H54 (cell line): Measurements from ENCODE around the gene AKT3.
"Not testable (repeated sequence)": the region's sequence is repeated elsewhere in the genome, so short reads cannot be mapped to it uniquely, and the experiment has no call there.

Experiments used
- DNase-seq: peaks from one replicate; pipeline ENCODE4 v3.0.0; 2011; ENCODE audit warnings: low spot score, mixed read lengths; ENCODE audit not compliant: insufficient read length
- FAIRE-seq: peaks from 3 replicates; lab custom pipeline; 2011; peaks lifted over from hg19 to GRCh38; lab: Jason Lieb, UNC
- POLR2A ChIP-seq: IDR thresholded peaks from 2 replicates; pipeline ENCODE4 v1.6.1; 2011; ENCODE audit warnings: low read depth, mild to moderate bottlenecking, low read length

Gene AKT3

GRCh38 chr1:243821177-243821680 lies 28.8 kb downstream of the AKT3 start:
- TF ChIP-seq POLR2A, result no peak
- no peak for FAIRE-seq
- no peak for DNase-seq

- TF ChIP-seq POLR2A, result no peak
- FAIRE-seq (no peak), DNase-seq (no peak)
Observed at GRCh38 chr1:243819438-243819839, 30.6 kb downstream of the AKT3 start.

- no peak for TF ChIP-seq POLR2A
- DNase-seq, result no peak
- FAIRE-seq, result no peak
Observed at GRCh38 chr1:243818978-243819377, 31.1 kb downstream of the AKT3 start.

- no peak for TF ChIP-seq POLR2A
- no peak for FAIRE-seq
- no peak for DNase-seq
Observed at GRCh38 chr1:243814718-243815117, 35.3 kb downstream of the AKT3 start.

GRCh38 chr1:243807346-243807745 lies 42.7 kb downstream of the AKT3 start:
- not testable (repeated sequence) for DNase-seq, FAIRE-seq

- no peak for FAIRE-seq
- no peak for TF ChIP-seq POLR2A
- no peak for DNase-seq
Observed at GRCh38 chr1:243806310-243806709, 43.7 kb downstream of the AKT3 start.

GRCh38 chr1:243802736-243803135 lies 47.3 kb downstream of the AKT3 start:
- DNase-seq (no peak), FAIRE-seq (no peak)
- no peak for TF ChIP-seq POLR2A

GRCh38 chr1:243801378-243801777 lies 48.7 kb downstream of the AKT3 start:
- FAIRE-seq, result no peak
- no peak for DNase-seq
- no peak for TF ChIP-seq POLR2A

GRCh38 chr1:243799908-243800307 lies 50.1 kb downstream of the AKT3 start:
- no peak for DNase-seq
- FAIRE-seq, result no peak
- no peak for TF ChIP-seq POLR2A

- FAIRE-seq (peak; percentile 97), DNase-seq (peak; percentile 49)
- no peak for TF ChIP-seq POLR2A
Observed at GRCh38 chr1:243798726-243799125, 51.3 kb downstream of the AKT3 start.

GRCh38 chr1:243796016-243796415 lies 54.0 kb downstream of the AKT3 start:
- DNase-seq, result no peak
- FAIRE-seq, result no peak
- no peak for TF ChIP-seq POLR2A

- FAIRE-seq (no peak), DNase-seq (no peak)
- TF ChIP-seq POLR2A, result no peak
Observed at GRCh38 chr1:243793298-243793697, 56.7 kb downstream of the AKT3 start.

GRCh38 chr1:243792891-243793290 lies 57.2 kb downstream of the AKT3 start:
- FAIRE-seq (no peak), DNase-seq (no peak)
- TF ChIP-seq POLR2A, result no peak

GRCh38 chr1:243792401-243792800 lies 57.6 kb downstream of the AKT3 start:
- no peak for TF ChIP-seq POLR2A
- no peak for DNase-seq
- no peak for FAIRE-seq

GRCh38 chr1:243791586-243792267 lies 58.3 kb downstream of the AKT3 start:
- no peak for DNase-seq
- no peak for TF ChIP-seq POLR2A
- FAIRE-seq, result no peak

- FAIRE-seq (no peak), DNase-seq (no peak)
- TF ChIP-seq POLR2A, result no peak
Observed at GRCh38 chr1:243790404-243790803, 59.6 kb downstream of the AKT3 start.
